NCI-H460 (cell line): ENCODE results near the gene NMNAT2. TPM values are rescaled to one million over a fixed set of nuclear protein-coding genes. Genes with fewer than 3 reads are reported as not detected.
"Not testable (repeated sequence)": the region's sequence is repeated elsewhere in the genome, so short reads cannot be mapped to it uniquely, and the experiment has no call there.

Experiments
- DNase-seq: peaks from one replicate; pipeline ENCODE4 v3.0.0-alpha.2; 2016; ENCODE audit warnings: low read depth; ENCODE audit errors: extremely low read depth
- total RNA-seq: library from RNA; depleted of rRNA; stranded (reverse); fragments of >200 nt; shearing (Covaris generic); gene quantifications from 2 replicates; pipeline ENCODE4 v1.2.3, GENCODE V29; 2014

NMNAT2 gene
- total RNA-seq, 1 experiment from 2014 or later: 5.3 TPM

DNA sequence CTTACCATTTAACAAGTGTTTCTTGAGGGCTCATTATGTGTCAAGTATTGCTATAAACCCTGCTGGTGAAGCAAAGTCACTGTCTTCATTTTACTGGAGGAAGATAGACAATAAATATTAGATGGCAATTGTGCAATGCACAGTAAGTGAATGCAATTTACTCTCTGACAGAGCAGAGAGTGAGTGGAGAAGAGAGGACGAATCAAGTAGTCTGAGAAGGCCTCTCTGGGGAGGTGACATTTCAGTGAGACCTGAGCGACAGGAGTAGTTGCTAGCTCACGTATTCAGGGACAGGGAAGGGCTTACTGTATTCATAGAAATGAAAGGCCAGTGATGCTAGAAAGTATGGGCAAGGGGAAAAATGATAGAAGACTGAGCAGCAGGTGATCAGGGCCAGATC is 1.2 kb upstream of the NMNAT2 start:
- no peak for DNase-seq

DNA sequence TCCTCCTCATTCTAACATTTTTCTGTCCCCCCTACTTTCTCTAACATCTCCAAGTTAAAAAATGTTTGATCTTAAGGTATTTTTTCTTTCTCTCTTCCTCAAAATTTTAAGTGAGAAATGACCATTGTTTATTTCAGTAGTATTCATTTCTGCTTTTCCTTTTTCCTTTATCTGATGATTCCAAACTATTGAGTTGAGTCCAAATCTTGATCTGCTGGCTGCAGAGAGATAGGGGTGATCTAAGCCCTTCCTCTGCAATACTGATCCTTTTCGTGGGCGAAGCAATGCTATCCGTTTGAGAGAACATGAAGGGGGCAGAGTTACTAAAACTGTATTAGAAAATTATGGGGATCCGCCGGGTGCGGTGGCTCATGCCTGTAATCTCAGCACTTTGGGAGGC is 516 bp upstream of the NMNAT2 start:
- no peak for DNase-seq

DNA sequence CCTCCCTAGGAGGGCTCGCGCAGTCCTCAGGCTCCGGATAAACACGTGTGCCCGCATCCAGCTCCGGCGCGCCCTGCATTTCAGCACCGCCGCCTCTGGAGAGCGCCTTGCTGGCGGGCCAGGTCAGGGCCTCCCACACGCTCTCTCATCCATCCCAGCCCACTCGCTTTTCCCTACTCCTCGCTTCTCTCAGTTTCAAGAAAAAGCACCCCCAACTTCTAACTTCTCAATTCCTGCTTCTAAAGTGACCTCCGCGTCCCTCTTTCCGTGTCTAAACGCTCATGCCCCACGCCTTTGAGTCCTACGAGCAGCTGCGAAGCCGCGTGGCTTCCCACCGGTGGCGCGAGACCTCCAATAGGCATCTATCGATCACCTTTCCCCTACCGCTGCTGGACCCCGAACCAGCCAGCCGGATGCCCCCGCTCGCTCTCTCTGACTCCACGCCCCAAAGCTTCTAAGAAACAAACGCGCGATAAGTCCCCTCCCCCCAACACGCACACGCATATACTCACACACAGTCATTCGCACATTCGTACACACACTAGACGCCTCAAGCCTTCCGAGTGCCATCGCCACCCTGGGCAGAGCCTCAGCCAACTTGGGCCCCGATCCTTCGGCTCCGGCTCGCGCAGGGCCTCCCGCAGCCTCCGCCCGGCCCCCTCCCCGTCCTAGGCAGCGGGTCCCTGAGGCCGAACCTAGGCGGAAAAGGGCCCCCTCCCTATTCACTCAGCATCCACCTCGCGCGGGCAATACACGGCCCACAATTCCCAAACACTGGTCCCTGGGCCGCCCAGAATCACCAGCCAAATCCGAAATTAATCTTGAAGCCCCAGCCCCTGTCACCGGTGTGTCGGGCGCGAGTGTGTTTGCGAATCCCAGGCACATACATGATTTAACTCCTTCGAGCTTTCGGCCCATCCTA is 1.1 kb downstream of the NMNAT2 start:
- DNase-seq: peak; percentile 56

DNA sequence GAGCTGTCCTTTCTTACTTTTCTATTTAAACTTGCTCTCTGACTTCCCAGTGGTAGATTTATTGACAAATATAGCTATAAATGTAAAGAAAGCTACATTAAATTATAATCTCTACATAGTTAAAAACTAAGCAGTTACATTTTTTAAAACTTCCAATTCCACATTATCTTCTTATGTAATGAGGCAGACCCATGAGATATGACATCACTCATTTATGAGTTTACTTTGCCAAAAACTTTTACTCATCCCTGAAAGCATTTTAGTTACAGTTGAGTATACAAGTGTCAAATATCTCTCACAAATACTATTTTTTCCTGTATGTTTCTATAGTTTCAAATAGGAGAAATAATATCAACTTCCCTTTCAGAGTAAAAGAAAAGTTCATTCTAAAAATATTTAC is 3.8 kb downstream of the NMNAT2 start:
- DNase-seq: no peak

DNA sequence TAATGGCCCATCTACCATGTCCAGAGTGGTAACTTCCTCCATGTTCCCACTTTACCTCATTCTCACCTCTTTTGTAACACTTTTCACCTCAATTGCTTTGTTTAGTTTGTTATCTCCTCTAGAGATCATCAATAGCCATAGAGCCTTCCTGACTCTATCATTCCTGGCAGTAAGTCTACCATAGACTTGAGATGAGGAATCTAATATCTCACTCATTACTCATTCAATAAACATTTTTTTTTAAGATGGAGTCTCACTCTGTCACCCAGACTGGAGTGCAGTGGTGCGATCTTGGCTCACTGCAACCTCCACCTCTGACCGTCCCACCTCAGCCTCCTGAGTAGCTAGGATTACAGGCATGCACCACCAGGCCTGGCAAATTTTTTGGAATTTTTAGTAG is 7.1 kb downstream of the NMNAT2 start:
- no peak for DNase-seq

GRCh38 chr1:183407961-183408360 is 10.2 kb downstream of the NMNAT2 start:
- DNase-seq: no peak

DNA sequence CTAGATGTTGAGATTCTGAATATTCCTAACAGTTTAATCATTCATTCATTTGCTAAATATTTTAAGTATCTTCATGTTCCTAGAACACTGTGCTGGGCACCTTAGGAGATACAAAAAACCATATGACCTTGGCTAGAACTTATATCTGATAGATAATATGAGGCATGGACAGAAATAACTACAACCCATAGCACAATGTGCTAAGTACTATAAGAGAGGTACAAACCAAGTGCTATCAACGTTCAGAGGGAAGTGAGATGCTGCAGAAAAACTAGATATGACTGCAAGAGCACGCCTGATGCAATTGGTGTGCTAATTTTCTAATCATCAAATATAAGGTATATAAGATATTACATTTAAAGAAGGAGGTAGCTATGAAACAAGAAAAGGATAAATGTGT is 10.7 kb downstream of the NMNAT2 start:
- no peak for DNase-seq

DNA sequence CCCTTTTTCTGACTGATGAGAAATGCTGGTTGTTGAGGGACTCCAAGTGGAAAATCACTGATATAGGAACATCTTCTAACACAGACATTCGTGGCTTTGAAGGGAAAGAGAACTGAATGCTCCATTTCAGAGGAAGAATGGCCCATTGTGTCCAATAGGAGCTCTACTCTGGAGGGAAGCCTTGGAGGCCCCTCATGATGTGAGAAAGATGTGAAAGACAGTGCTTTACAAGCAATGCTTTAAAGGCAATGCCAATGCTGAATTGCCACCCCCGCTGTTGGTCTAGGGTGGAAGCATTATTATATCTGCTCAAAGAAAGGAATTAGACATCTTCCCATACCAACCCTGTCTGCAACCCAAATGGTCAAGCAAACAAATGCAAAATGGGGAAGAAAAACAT is 13.7 kb downstream of the NMNAT2 start:
- no peak for DNase-seq

- no peak for DNase-seq
These were observed 14.7 kb downstream of the NMNAT2 start for GRCh38 chr1:183403498-183403897.

DNA sequence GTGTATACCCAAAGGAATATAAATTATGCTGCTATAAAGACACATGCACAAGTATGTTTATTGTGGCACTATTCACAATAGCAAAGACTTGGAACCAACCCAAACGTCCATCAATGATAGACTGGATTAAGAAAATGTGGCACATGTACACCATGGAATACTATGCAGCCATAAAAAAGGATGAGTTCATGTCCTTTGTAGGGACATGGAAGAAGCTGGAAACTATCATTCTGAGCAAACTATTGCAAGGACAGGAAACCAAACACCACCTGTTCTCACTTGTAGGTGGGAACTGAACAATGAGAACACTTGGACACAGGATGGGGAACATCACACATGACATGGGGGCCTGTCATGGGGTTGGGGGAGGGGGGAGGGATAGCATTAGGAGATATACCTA is 16.6 kb downstream of the NMNAT2 start:
- DNase-seq: not testable (repeated sequence)

DNA sequence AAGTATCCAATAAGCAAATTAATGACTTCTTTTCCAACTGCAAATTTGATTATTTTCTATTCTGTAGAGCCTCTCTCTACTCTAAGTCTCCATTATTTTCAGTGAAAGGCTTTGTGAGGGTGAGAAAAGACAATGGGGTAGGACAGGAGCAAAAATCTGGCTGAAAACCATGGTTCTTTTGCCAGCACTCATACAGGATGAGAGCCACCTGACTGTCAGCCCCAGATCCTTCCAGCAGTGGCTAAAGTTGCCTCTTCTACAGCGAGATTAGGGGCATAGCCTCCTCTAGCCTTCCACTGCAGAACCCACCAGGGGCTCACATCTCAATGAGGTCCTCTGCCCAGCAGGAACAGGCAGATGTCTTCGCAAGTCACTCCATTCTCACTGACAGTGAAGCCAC is 23.7 kb downstream of the NMNAT2 start:
- no peak for DNase-seq

DNA sequence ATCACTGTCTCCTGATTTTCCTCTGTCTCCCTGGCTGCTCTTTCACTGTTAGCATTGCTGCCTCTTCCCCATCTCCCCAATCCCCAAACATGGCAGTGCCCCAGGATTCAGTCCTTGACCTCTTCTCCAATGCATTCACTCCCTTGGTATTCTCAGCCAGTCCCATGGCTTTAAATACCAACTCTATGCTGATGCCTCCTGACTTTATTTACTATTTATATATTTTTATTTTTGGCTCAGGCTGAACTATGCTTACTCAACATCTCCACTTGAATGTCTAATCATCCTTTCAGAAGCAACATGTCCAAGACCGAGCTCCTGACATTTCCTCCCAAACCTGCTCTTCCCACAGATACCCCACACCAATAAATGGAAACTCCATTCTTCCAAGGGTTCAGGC is 26.3 kb downstream of the NMNAT2 start:
- no peak for DNase-seq

DNA sequence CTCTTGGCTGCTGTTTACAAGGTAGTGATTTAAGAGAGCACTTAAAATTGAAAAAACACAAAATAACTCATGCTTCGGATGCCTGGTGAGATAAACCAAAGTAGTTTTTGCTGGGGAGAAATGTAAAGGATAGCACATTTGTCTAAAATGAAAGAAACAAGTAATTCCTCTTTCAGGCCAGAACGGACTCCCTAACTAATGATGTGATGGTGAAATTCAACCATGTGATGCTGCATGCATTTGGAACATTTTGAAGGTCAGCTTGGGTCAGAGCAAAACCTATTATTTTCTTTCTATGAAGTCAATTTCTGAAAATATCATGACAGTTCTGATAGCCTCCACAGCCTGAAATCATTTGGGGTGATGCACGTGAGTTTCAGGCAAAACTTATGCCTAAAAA is 27.6 kb downstream of the NMNAT2 start:
- no peak for DNase-seq

GRCh38 chr1:183388735-183389134 is 29.4 kb downstream of the NMNAT2 start:
- DNase-seq: no peak

GRCh38 chr1:183385340-183386144 is 32.6 kb downstream of the NMNAT2 start:
- no peak for DNase-seq

DNA sequence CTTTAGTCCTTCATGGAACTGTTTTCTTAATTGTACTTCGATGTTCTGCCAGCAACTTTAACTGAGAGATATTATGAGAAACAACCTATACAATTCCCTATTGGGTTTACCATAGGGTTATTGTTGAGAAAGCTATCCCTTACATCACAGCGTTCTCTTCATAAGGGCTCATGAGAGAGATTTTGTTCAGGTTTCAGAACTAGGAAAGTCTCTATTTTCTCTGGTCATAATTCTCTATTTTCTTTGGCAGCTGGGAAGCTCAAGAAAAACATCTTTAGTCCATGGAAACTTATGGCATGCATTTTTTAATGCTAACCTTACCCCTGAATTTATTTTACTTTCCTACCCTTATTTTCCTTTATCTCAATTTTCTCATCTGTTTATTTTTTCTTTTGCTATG is 38.2 kb downstream of the NMNAT2 start:
- DNase-seq: no peak

- DNase-seq: no peak
These were observed 42.8 kb downstream of the NMNAT2 start for GRCh38 chr1:183375381-183375780.

DNA sequence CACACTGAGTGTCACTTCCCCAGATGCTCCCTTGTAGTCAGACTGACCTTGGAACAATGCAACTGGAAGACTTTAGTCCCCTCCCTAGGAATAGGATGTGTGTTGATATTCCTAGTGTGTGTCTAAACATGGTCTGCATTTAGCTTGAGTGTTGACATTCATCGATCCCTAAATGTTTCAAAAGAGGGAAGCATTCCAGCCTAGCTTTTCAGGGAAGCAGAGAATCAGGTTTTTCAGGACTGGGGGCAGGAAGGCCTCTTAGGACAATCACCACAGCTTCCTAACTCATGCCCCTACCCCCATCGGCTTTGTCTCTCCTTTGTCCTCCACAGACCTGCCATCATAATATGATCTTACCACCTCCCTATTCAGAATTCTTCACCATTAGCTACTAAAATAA is 43.4 kb downstream of the NMNAT2 start:
- no peak for DNase-seq

- DNase-seq: no peak
These were observed 45.5 kb downstream of the NMNAT2 start for GRCh38 chr1:183372586-183373230.

GRCh38 chr1:183370399-183371058 is 47.7 kb downstream of the NMNAT2 start:
- no peak for DNase-seq
